B cell (primary cell): ENCODE data around the gene NPPC.

ENCODE experiments used
- EZH2 ChIP-seq: IDR thresholded peaks from 2 replicates; pipeline ENCODE4 v1.6.1; 2012; ENCODE audit warnings: borderline replicate concordance, low read depth, mild to moderate bottlenecking, moderate library complexity, low read length; ENCODE audit not compliant: insufficient read depth, poor library complexity, severe bottlenecking
- TF ChIP-seq, protein P1 (sequence below): fragments of 200-600 bp; IDR thresholded peaks from one replicate; pipeline ENCODE4 v1.8.0; 2022; ENCODE audit warnings: antibody characterized with exemption, mild to moderate bottlenecking

GRCh38 chr2:231957913-231958763 is 31.9 kb upstream of the NPPC start:
- no peak for TF ChIP-seq EZH2
- TF ChIP-seq, protein P1, sequence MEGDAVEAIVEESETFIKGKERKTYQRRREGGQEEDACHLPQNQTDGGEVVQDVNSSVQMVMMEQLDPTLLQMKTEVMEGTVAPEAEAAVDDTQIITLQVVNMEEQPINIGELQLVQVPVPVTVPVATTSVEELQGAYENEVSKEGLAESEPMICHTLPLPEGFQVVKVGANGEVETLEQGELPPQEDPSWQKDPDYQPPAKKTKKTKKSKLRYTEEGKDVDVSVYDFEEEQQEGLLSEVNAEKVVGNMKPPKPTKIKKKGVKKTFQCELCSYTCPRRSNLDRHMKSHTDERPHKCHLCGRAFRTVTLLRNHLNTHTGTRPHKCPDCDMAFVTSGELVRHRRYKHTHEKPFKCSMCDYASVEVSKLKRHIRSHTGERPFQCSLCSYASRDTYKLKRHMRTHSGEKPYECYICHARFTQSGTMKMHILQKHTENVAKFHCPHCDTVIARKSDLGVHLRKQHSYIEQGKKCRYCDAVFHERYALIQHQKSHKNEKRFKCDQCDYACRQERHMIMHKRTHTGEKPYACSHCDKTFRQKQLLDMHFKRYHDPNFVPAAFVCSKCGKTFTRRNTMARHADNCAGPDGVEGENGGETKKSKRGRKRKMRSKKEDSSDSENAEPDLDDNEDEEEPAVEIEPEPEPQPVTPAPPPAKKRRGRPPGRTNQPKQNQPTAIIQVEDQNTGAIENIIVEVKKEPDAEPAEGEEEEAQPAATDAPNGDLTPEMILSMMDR: no peak
